A549 (cell line): Measurements from ENCODE around the gene IDE. TPM values are rescaled to one million over a fixed set of nuclear protein-coding genes. Genes with fewer than 3 reads are reported as not detected.
"Not testable (repeated sequence)": the region's sequence is repeated elsewhere in the genome, so short reads cannot be mapped to it uniquely, and the experiment has no call there.

Source experiments
- ATAC-seq, 2 experiments: fragments of 200-7000 bp in 1 of 2; fragments of >200 bp in 1 of 2; cut with Nextera tagmentation in 1 of 2; cut with Tn5 transposase in 1 of 2; 3 replicates each; pipeline versions ENCODE4 v1.8.0 to v1.9.1; 2018 to 2020; ENCODE audit warnings: mild to moderate bottlenecking in 1 of 2, moderate library complexity in 1 of 2
- CTCF ChIA-PET: fragments of 300-600 bp; sonication (Branson Sonifier 250); formaldehyde crosslinking; extraction: SDS; loops from one replicate; lab custom pipeline; 2021; ENCODE audit warnings: antibody characterized with exemption, inconsistent platforms; lab: Yijun Ruan, JAX
- POLR2A ChIA-PET: fragments of 350-600 bp; formaldehyde crosslinking; extraction: SDS; loops from one replicate; lab custom pipeline; 2021; ENCODE audit warnings: antibody characterized with exemption, inconsistent platforms; lab: Yijun Ruan, JAX
- DNase-seq, 2 experiments: peaks; one replicate each; pipeline versions ENCODE4 v3.0.0 to v3.0.0-alpha.2; 2011 to 2016; ENCODE audit warnings: low read depth in 1 of 2, low spot score in 1 of 2
- FAIRE-seq: peaks from 2 replicates; lab custom pipeline; 2011; peaks lifted over from hg19 to GRCh38; lab: Jason Lieb, UNC
- H3K27ac ChIP-seq, 2 experiments: fragments of >200 bp; sonication (Bioruptor Twin); formaldehyde crosslinking; 3 replicates each; pipeline ENCODE4 v1.5.1; 2016 to 2017
- H3K4me1 ChIP-seq: fragments of >200 bp; sonication (Bioruptor Twin); formaldehyde crosslinking; 3 replicates; pipeline ENCODE4 v1.6.1; 2016
- H3K4me2 ChIP-seq: fragments of >200 bp; sonication (Bioruptor Twin); formaldehyde crosslinking; 3 replicates; pipeline ENCODE4 v1.6.1; 2016
- H3K4me3 ChIP-seq: fragments of >200 bp; sonication (Bioruptor Twin); formaldehyde crosslinking; 3 replicates; pipeline ENCODE4 v1.5.1; 2016
- H3K9me3 ChIP-seq: fragments of >200 bp; sonication (Bioruptor Twin); formaldehyde crosslinking; 3 replicates; pipeline ENCODE4 v1.6.1; 2016
- CBX8 ChIP-seq: fragments of 200-600 bp; sonication (generic); IDR thresholded peaks from 2 replicates; pipeline ENCODE4 v1.6.1; 2016
- EHF ChIP-seq: fragments of 250-450 bp; sonication (Bioruptor Pico); IDR thresholded peaks from 2 replicates; pipeline ENCODE4 v1.5.0; 2020; ENCODE audit warnings: mild to moderate bottlenecking
- ESRRA ChIP-seq: fragments of 150-350 bp; IDR thresholded peaks from 2 replicates; pipeline ENCODE4 v1.6.1; 2014; ENCODE audit warnings: mild to moderate bottlenecking, low read length, borderline replicate concordance
- FOSL2 ChIP-seq, 2 experiments: fragments of 450-650 bp in 1 of 2; fragments of >200 bp in 1 of 2; sonication (Bioruptor Twin) in 1 of 2; formaldehyde crosslinking; IDR thresholded peaks; 2 replicates each; pipeline versions ENCODE4 v1.5.0 to v1.6.1; 2016 to 2020; ENCODE audit warnings: mild to moderate bottlenecking in 1 of 2, moderate library complexity in 1 of 2
- FOXS1 ChIP-seq: fragments of 250-450 bp; sonication (Bioruptor Pico); IDR thresholded peaks from 2 replicates; pipeline ENCODE4 v1.5.0; 2020; ENCODE audit warnings: mild to moderate bottlenecking, moderate library complexity
- GATA3 ChIP-seq: IDR thresholded peaks from 2 replicates; pipeline ENCODE4 v1.6.1; 2012; ENCODE audit warnings: borderline replicate concordance
- HEYL ChIP-seq: fragments of 250-450 bp; sonication (Bioruptor Pico); IDR thresholded peaks from 2 replicates; pipeline ENCODE4 v1.8.0; 2021; ENCODE audit warnings: mild to moderate bottlenecking, moderate library complexity
- JUN ChIP-seq, 2 experiments: fragments of >200 bp; sonication (Bioruptor Twin); formaldehyde crosslinking; IDR thresholded peaks; 2 replicates in 1 of 2; 3 replicates in 1 of 2; pipeline ENCODE4 v1.6.1; 2016 to 2017
- KDM1A ChIP-seq: fragments of 200-600 bp; sonication (generic); IDR thresholded peaks from 2 replicates; pipeline ENCODE4 v1.6.1; 2016; ENCODE audit warnings: low read depth, mild to moderate bottlenecking
- MAFK ChIP-seq: fragments of 450-650 bp; IDR thresholded peaks from 2 replicates; pipeline ENCODE4 v1.6.1; 2014; ENCODE audit not compliant: partially characterized antibody
- MYC ChIP-seq: IDR thresholded peaks from 2 replicates; pipeline ENCODE4 v1.6.1; 2012; ENCODE audit warnings: mild to moderate bottlenecking, inconsistent platforms, low read length, improper control_type of control experiment, borderline replicate concordance
- NPAS2 ChIP-seq: fragments of 250-450 bp; sonication (Bioruptor Pico); IDR thresholded peaks from 2 replicates; pipeline ENCODE4 v1.8.0; 2022; ENCODE audit warnings: mild to moderate bottlenecking, moderate library complexity, borderline replicate concordance
- NR3C1 ChIP-seq: fragments of >200 bp; sonication (Bioruptor Twin); formaldehyde crosslinking; IDR thresholded peaks from 3 replicates; pipeline ENCODE4 v1.6.1; 2017
- POLR2A ChIP-seq: IDR thresholded peaks from 2 replicates; pipeline ENCODE4 v1.6.1; 2012; ENCODE audit warnings: mild to moderate bottlenecking, low read length
- RNF2 ChIP-seq: fragments of 200-600 bp; sonication (generic); IDR thresholded peaks from 2 replicates; pipeline ENCODE4 v1.6.1; 2016; ENCODE audit warnings: low read depth, mild to moderate bottlenecking, antibody characterized with exemption, moderate library complexity, borderline replicate concordance
- TP53 ChIP-seq: fragments of 250-450 bp; sonication (Bioruptor Pico); IDR thresholded peaks from 2 replicates; pipeline ENCODE4 v1.5.0; 2021; ENCODE audit warnings: mild to moderate bottlenecking, moderate library complexity
- ZNF302 ChIP-seq: fragments of 250-450 bp; sonication (Bioruptor Pico); IDR thresholded peaks from 2 replicates; pipeline ENCODE4 v1.9.0; 2021; ENCODE audit warnings: inconsistent platforms, mild to moderate bottlenecking, moderate library complexity
- WGBS: methylation state at CpG from one replicate; pipeline ENCODE4 v1.1.6; 2017; ENCODE audit errors: missing lambda C conversion rate; 5-methylcytosine and 5-hydroxymethylcytosine counted together
- polyA plus RNA-seq, 4 experiments: library from polyadenylated mRNA; depleted of rRNA in 3 of 4; stranded (reverse); fragments of >200 nt; fragmentation: RNase III in 1 of 4; extraction: RNeasy Plus Mini Kit Qiagen cat#74134 plus additional on column Dnase treatment in 1 of 4; gene quantifications; 2 replicates in 3 of 4; 3 replicates in 1 of 4; pipeline ENCODE4 v1.2.3, GENCODE V29; 2011 to 2017
- TF ChIP-seq, protein P1 (sequence below): fragments of 250-450 bp; sonication (Bioruptor Pico); IDR thresholded peaks from 2 replicates; pipeline ENCODE4 v1.5.0; 2020; ENCODE audit warnings: low read depth, mild to moderate bottlenecking, moderate library complexity
- TF ChIP-seq, protein P2 (sequence below): fragments of 450-650 bp; IDR thresholded peaks from 2 replicates; pipeline ENCODE4 v1.6.1; 2014; ENCODE audit warnings: antibody characterized with exemption
- TF ChIP-seq, protein P3 (sequence below): IDR thresholded peaks from 2 replicates; pipeline ENCODE4 v1.6.1; 2012; ENCODE audit warnings: low read depth, borderline replicate concordance
- TF ChIP-seq, protein P4 (sequence below): fragments of 250-450 bp; sonication (Bioruptor Pico); IDR thresholded peaks from 2 replicates; pipeline ENCODE4 v1.5.0; 2021; ENCODE audit warnings: mild to moderate bottlenecking, moderate library complexity, borderline replicate concordance

Gene IDE
- polyA plus RNA-seq, 2 of the 4 experiments (the other 2 are of a cell fraction), result 25.1 to 61.1 TPM

DNA sequence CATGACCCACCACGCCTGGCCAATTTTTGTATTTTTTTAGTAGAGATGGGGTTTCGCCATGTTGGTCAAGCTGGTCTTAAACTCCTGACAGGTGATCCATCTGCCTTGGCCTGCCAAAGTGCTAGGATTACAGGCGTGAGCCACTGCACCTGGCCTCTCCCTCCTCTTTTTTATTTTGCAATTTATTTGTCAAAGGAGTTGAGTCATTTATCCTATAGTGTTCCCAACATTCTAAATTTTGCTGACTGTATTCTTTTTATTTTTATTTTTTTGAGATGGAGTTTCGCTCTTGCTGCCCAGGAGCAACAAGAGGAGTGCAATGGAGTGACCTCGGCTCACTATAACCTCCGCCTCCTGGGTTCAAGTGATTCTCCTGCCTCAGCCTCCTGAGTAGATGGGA is 8.5 kb upstream of the IDE start:
- CTCF ChIA-PET, result interaction anchor here (1.0 to 2.7 kb wide), 4 partner anchors 8 to 65 kb away, joined by 3 to 10 read pairs (median 4); no protein-coding TSS in a partner anchor
- 93% methylated on average over 6 of the region's 6 CpGs for WGBS
- H3K9me3 ChIP-seq, POLR2A ChIA-PET, H3K27ac ChIP-seq, H3K4me2 ChIP-seq, H3K4me3 ChIP-seq, ATAC-seq, H3K4me1 ChIP-seq, FAIRE-seq, DNase-seq: not testable (repeated sequence)
- TF ChIP-seq MAFK, result peak; percentile 74

DNA sequence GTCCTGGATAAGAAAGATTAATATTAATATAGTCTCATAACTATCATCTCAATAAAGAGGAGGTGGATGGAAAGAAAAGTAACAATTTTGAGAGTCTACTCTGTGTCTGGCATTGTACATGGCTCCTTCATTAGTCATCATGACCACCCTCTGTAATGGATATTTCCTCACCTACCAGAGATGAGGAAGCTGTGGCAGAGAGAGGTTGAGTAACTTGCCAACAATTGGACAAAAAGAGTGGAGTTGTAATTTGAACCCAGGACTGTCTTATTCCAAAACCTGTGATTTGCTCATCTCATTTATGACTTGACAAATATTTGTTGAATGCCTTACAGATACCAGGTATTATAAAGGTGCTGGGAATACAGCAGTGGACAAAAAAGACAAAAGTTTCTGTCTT is 2.1 kb upstream of the IDE start:
- POLR2A ChIA-PET, result interaction anchor here (3.5 kb wide), 1 partner anchor 16 kb away, joined by 32 read pairs; the partner anchor contains the start of gene KIF11
- FAIRE-seq, result no peak
- peaks cover 30% of the 10 kb centered on the region for H3K4me1 ChIP-seq

DNA sequence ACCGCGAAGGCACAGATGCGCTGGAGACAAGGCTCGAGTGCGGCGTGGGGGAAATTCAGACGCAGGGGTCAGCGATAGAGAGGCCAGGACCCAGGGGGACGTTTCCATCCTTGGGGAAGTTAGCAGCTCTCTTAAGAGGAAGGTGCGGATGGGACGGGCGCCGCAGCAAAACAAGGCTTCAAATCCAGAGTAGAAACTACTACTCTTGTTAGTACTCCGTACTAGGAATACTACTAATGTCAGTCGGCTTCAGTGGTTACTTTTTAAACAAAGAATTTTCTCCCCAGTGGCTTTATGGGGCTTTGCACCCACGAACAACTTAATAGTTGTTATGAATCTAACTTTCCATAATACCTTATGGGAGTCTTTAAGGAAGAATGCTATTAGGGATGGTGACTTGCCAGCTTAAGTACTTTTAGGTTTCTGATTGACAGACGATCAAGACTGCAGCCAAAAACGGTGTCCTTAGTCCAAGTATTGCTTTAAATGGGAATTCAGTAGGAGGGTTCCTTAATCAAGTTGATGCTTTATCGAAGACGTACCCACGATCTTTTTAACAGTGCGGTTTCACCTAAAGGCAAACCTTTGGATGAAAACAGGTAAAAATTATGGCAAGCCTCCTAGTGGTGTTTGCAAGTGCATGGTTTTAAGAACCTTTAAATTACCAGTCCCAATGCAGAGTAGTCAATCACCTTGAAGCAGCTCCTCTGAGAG is 812 bp upstream of the IDE start:
- DNase-seq (peak in 1 of 2 experiments; percentile 87), ATAC-seq (peak; percentile 35 to 85), FAIRE-seq (no peak)
- H3K27ac ChIP-seq, result peak overlapping the region; percentile 93 to 94
- H3K9me3 ChIP-seq, result no peaks in the 10 kb centered on the region
- POLR2A ChIA-PET, result interaction anchor here (0.5 to 3.5 kb wide), 8 partner anchors 9 to 651 kb away, joined by 3 to 32 read pairs (median 4); partner anchors contain the start of genes BTAF1, EXOC6, HHEX and KIF11
- WGBS, result 14% methylated on average over 22 of the region's 22 CpGs
- CTCF ChIA-PET, result interaction anchor here (0.6 to 7.0 kb wide), 36 partner anchors 9 to 751 kb away, joined by 3 to 79 read pairs (median 4); partner anchors contain the start of genes CPEB3 and MARCHF5
- H3K4me3 ChIP-seq, result peak overlapping the region; percentile 61
- H3K4me2 ChIP-seq, result peak overlapping the region; percentile 91
- no peak for TF ChIP-seq GATA3
- no peak for TF ChIP-seq ESRRA
- TF ChIP-seq HEYL (CRISPR knock-in tag), result no peak
- no peak for TF ChIP-seq NR3C1
- no peak for TF ChIP-seq FOXS1 (CRISPR knock-in tag)
- TF ChIP-seq KDM1A, result no peak
- TF ChIP-seq, protein P1, sequence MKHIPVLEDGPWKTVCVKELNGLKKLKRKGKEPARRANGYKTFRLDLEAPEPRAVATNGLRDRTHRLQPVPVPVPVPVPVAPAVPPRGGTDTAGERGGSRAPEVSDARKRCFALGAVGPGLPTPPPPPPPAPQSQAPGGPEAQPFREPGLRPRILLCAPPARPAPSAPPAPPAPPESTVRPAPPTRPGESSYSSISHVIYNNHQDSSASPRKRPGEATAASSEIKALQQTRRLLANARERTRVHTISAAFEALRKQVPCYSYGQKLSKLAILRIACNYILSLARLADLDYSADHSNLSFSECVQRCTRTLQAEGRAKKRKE, result no peak
- TF ChIP-seq NPAS2 (CRISPR knock-in tag), result no peak
- TF ChIP-seq, protein P2, sequence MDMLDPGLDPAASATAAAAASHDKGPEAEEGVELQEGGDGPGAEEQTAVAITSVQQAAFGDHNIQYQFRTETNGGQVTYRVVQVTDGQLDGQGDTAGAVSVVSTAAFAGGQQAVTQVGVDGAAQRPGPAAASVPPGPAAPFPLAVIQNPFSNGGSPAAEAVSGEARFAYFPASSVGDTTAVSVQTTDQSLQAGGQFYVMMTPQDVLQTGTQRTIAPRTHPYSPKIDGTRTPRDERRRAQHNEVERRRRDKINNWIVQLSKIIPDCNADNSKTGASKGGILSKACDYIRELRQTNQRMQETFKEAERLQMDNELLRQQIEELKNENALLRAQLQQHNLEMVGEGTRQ, result no peak
- no peak for TF ChIP-seq ZNF302 (CRISPR knock-in tag)
- TF ChIP-seq, protein P3, sequence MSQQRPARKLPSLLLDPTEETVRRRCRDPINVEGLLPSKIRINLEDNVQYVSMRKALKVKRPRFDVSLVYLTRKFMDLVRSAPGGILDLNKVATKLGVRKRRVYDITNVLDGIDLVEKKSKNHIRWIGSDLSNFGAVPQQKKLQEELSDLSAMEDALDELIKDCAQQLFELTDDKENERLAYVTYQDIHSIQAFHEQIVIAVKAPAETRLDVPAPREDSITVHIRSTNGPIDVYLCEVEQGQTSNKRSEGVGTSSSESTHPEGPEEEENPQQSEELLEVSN, result no peak
- TF ChIP-seq CBX8, result no peak
- peaks cover 30% of the 10 kb centered on the region for H3K4me1 ChIP-seq

More for the DNA sequence above, 2.1 kb upstream of the IDE start:
- DNase-seq, result peak in 1 of 2 experiments; percentile 34
- CTCF ChIA-PET, result interaction anchor here (1.3 to 7.0 kb wide), 9 partner anchors 11 to 311 kb away, joined by 3 to 79 read pairs (median 5); no protein-coding TSS in a partner anchor
- H3K27ac ChIP-seq, result no peak overlapping the region
- TF ChIP-seq ZNF302 (CRISPR knock-in tag), result no peak
- no peak for TF ChIP-seq FOSL2 (IDR thresholded peaks at IDR 0.05)
- peak; percentile 34; the same call in 1 of the 2 replicates for TF ChIP-seq FOSL2 (CRISPR knock-in tag; IDR thresholded peaks at IDR 0.05)
- no peaks in the 10 kb centered on the region for H3K9me3 ChIP-seq
- ATAC-seq, result no peak
- peak overlapping the region; percentile 91 for H3K4me2 ChIP-seq
- no peak overlapping the region for H3K4me3 ChIP-seq

DNA sequence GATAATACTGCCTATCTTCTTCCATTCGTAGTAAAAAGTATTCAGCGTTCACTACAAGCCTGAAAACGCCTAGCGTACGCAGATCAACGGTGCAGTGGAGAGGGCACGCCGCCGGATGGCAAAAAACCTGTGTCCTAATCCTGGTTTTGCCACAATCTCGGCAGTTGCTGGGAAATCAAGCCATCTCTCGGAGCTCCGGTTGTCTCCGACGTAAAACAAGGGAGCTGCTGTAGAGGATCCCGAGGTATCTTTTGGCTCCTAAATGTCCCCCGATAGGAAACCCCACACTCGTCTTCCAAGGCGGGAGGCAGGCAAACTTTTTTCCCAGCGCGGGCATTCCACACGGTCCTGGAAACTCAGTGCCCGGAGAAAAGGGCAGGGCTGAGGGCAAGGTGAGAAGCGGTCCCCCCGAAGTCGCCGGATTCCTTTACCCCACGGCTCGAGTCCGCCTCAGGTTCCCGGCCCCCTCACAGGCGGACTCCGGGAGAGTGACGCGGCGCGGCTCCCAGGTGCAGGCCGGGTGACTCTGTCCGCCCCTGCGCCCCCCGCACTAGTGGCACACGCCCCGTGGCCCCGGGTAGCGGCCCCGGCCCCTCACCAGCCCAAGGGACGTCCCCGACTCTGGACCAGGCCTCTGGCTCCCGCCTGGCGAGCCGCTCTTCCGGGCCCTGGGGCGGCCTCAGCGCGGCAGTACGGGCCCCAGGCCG is 649 bp downstream of the IDE start:
- ATAC-seq, result peak; percentile 36 to 56; a peak in 4 of 6 replicates
- peak overlapping the region; percentile 93 to 94 for H3K27ac ChIP-seq
- CTCF ChIA-PET, result interaction anchor here (0.7 to 7.0 kb wide), 28 partner anchors 8 to 882 kb away, joined by 3 to 79 read pairs (median 4); no protein-coding TSS in a partner anchor
- peak overlapping the region; percentile 61 for H3K4me3 ChIP-seq
- H3K4me2 ChIP-seq, result peak overlapping the region; percentile 91
- peak; percentile 54 to 59 for DNase-seq
- no peaks in the 10 kb centered on the region for H3K9me3 ChIP-seq
- POLR2A ChIA-PET, result interaction anchor here (0.6 to 3.5 kb wide), 6 partner anchors 18 to 890 kb away, joined by 3 to 32 read pairs (median 4); partner anchors contain the start of genes BTAF1, EXOC6, HHEX and KIF11
- TF ChIP-seq POLR2A (no peak), MYC (no peak), TP53 (no peak), JUN (IDR thresholded peaks at IDR 0.05) (no peak; a peak in 1 of 5 replicates), EHF (CRISPR knock-in tag) (no peak), RNF2 (no peak)
- TF ChIP-seq, protein P2, result no peak
- TF ChIP-seq, protein P4, sequence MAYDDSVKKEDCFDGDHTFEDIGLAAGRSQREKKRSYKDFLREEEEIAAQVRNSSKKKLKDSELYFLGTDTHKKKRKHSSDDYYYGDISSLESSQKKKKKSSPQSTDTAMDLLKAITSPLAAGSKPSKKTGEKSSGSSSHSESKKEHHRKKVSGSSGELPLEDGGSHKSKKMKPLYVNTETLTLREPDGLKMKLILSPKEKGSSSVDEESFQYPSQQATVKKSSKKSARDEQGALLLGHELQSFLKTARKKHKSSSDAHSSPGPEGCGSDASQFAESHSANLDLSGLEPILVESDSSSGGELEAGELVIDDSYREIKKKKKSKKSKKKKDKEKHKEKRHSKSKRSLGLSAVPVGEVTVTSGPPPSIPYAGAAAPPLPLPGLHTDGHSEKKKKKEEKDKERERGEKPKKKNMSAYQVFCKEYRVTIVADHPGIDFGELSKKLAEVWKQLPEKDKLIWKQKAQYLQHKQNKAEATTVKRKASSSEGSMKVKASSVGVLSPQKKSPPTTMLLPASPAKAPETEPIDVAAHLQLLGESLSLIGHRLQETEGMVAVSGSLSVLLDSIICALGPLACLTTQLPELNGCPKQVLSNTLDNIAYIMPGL (CRISPR knock-in tag), result no peak
- WGBS, result 2% methylated on average over 34 of the region's 56 CpGs
- peaks cover 32% of the 10 kb centered on the region for H3K4me1 ChIP-seq
- FAIRE-seq, result no peak
